Muscle layer of duodenum (tissue), 2 donors: ENCODE data around the gene PZP.
"Not testable (repeated sequence)": the region's sequence is repeated elsewhere in the genome, so short reads cannot be mapped to it uniquely, and the experiment has no call there.

ENCODE experiments used
- H3K27ac ChIP-seq: one replicate; pipeline ENCODE4 v1.7.0; 2013; ENCODE audit warnings: mild to moderate bottlenecking, low read length
- H3K27me3 ChIP-seq: one replicate; pipeline ENCODE4 v1.7.0; 2013; ENCODE audit warnings: low read depth, mild to moderate bottlenecking, control low read depth, low read length
- H3K36me3 ChIP-seq, 2 donors: one replicate each; pipeline ENCODE4 v1.7.0; 2013; ENCODE audit warnings: low read length in 2 of 2, control low read depth in 1 of 2, mild to moderate bottlenecking in 1 of 2; ENCODE audit not compliant: insufficient read depth in 2 of 2, control insufficient read depth in 1 of 2
- H3K4me1 ChIP-seq, 2 donors: one replicate each; pipeline ENCODE4 v1.7.0; 2013; ENCODE audit warnings: low read length in 2 of 2, mild to moderate bottlenecking in 2 of 2, control low read depth in 1 of 2, moderate library complexity in 1 of 2; ENCODE audit not compliant: insufficient read depth in 2 of 2, control insufficient read depth in 1 of 2
- H3K4me3 ChIP-seq, 2 donors: one replicate each; pipeline ENCODE4 v1.7.0; 2013; ENCODE audit warnings: low read length in 2 of 2, low read depth in 1 of 2, mild to moderate bottlenecking in 1 of 2
- H3K9me3 ChIP-seq, 2 donors: one replicate each; pipeline ENCODE4 v1.7.0; 2013; ENCODE audit warnings: low read length in 2 of 2, control low read depth in 1 of 2, mild to moderate bottlenecking in 1 of 2; ENCODE audit not compliant: control insufficient read depth in 1 of 2
- donor health status: healthy.

Gene PZP

GRCh38 chr12:9143137-9143536 is 65.1 kb downstream of the PZP start:
- Histone ChIP-seq H3K4me3 (no peak overlapping the region), H3K36me3 (no peaks in the 10 kb centered on the region), H3K27me3 (no peaks in the 10 kb centered on the region), H3K4me1 (no peaks in the 10 kb centered on the region), H3K27ac (no peak overlapping the region), H3K9me3 (peaks cover 0 to 13% of the 10 kb centered on the region in 2 donors)

GRCh38 chr12:9139588-9140290 is 68.5 kb downstream of the PZP start:
- not testable (repeated sequence) for H3K27me3 ChIP-seq, H3K4me3 ChIP-seq, H3K27ac ChIP-seq, H3K36me3 ChIP-seq, H3K4me1 ChIP-seq
- H3K9me3 ChIP-seq, result peaks cover 0 to 10% of the 10 kb centered on the region in 2 donors

DNA sequence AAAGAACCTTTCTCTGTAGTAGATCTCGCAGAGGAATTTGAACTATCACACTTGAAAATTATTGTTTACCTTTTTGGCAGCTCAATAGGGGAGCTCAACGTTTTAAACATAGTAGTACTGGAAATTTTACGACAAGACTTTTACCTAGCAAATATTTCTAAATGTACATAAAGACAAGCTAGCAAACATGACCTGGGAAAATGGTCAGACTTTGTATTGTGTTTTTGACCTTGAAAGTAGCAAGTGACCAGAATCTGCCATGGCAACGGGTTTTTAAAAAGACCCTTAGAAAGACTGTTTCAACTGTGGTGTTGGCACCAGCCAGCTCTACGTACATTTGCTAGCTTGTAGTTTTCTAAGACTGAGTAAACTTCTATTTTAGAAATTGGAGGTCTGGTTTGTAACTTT is 72.3 kb downstream of the PZP start:
- Histone ChIP-seq H3K4me3 (no peak overlapping the region), H3K4me1 (no peaks in the 10 kb centered on the region), H3K36me3 (no peaks in the 10 kb centered on the region), H3K27ac (no peak overlapping the region), H3K27me3 (no peaks in the 10 kb centered on the region), H3K9me3 (peaks cover 0 to 3% of the 10 kb centered on the region in 2 donors)

- Histone ChIP-seq H3K27me3 (no peaks in the 10 kb centered on the region), H3K36me3 (no peaks in the 10 kb centered on the region), H3K4me3 (peak overlapping the region in 1 of 2 donors; percentile 9), H3K4me1 (no peaks in the 10 kb centered on the region), H3K9me3 (peaks cover 1% of the 10 kb centered on the region in 2 donors), H3K27ac (peak overlapping the region; percentile 20)
Measured at GRCh38 chr12:9134981-9135628, 73.1 kb downstream of the PZP start.

DNA sequence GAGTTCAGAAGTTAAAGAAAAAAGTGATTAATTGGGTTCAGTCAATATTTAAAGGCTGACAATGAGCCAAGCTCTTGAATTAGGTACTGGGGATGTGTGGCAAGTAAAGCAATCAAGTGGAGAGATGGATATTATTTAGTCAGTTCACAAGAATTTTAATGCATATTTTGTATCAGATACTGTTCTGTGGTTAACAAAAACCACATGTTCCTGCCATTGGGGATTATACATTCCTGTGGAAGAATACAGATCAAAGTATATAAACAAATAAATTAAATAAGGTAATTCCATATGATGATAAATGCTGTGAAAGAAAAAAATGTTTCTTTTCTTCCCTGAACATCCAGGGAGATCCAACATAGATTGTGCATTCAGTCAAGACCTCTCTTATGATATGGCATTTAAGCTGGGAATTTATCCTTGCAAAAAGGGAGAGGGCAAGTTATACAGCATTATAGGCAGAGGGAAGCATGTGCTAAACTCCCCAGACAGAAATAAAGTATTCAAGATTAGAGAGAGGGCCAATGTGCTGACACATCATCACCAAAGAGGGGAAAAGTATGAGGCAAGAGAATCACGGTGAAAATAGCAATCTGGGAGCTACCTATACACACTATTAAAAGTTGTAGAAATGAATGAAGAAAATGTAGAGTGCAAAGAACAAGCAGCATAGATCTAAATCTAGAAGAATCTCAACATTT is 74.8 kb downstream of the PZP start:
- Histone ChIP-seq H3K4me3 (no peak overlapping the region), H3K36me3 (no peaks in the 10 kb centered on the region), H3K27me3 (no peaks in the 10 kb centered on the region), H3K4me1 (no peaks in the 10 kb centered on the region), H3K9me3 (peaks cover 0 to 4% of the 10 kb centered on the region in 2 donors), H3K27ac (no peak overlapping the region)

- Histone ChIP-seq H3K4me1 (no peaks in the 10 kb centered on the region), H3K36me3 (no peaks in the 10 kb centered on the region), H3K27ac (no peak overlapping the region), H3K9me3 (peaks cover 0 to 4% of the 10 kb centered on the region in 2 donors), H3K4me3 (no peak overlapping the region), H3K27me3 (no peaks in the 10 kb centered on the region)
Measured at GRCh38 chr12:9132008-9132535, 76.1 kb downstream of the PZP start.

DNA sequence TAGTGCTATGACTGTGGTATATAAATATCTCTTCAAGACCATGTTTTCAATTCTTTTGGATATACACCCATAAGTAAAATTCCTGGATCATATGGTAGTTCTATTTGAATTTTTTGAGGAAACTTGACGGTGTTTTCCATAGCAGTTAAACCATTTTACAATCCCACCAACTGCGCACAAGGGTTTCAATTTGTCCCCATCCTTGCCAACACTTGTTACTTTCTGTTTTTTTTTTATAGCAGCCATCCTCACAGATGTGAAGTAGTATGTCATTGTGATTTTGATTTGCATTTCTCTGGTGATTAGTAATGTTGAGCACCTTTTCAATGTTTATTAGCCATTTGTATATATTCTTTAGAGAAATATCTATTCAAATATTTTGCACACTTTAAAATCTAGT is 78.0 kb downstream of the PZP start:
- H3K9me3 ChIP-seq, result peaks cover 0 to 4% of the 10 kb centered on the region in 2 donors
- no peaks in the 10 kb centered on the region for H3K36me3 ChIP-seq
- H3K27ac ChIP-seq, result no peak overlapping the region
- H3K4me3 ChIP-seq, result no peak overlapping the region
- no peaks in the 10 kb centered on the region for H3K27me3 ChIP-seq
- no peaks in the 10 kb centered on the region for H3K4me1 ChIP-seq

- peaks cover 0 to 4% of the 10 kb centered on the region in 2 donors for H3K9me3 ChIP-seq
- no peaks in the 10 kb centered on the region for H3K36me3 ChIP-seq
- H3K4me1 ChIP-seq, result peaks cover 0 to 8% of the 10 kb centered on the region in 2 donors
- no peak overlapping the region for H3K4me3 ChIP-seq
- H3K27ac ChIP-seq, result no peak overlapping the region
- no peaks in the 10 kb centered on the region for H3K27me3 ChIP-seq
Measured at GRCh38 chr12:9127936-9128663, 80.1 kb downstream of the PZP start.

- no peaks in the 10 kb centered on the region for H3K36me3 ChIP-seq
- H3K4me1 ChIP-seq, result peaks cover 0 to 8% of the 10 kb centered on the region in 2 donors
- H3K27ac ChIP-seq, result no peak overlapping the region
- H3K27me3 ChIP-seq, result no peaks in the 10 kb centered on the region
- peaks cover 0 to 4% of the 10 kb centered on the region in 2 donors for H3K9me3 ChIP-seq
- H3K4me3 ChIP-seq, result no peak overlapping the region
Measured at GRCh38 chr12:9127484-9127883, 80.7 kb downstream of the PZP start.

DNA sequence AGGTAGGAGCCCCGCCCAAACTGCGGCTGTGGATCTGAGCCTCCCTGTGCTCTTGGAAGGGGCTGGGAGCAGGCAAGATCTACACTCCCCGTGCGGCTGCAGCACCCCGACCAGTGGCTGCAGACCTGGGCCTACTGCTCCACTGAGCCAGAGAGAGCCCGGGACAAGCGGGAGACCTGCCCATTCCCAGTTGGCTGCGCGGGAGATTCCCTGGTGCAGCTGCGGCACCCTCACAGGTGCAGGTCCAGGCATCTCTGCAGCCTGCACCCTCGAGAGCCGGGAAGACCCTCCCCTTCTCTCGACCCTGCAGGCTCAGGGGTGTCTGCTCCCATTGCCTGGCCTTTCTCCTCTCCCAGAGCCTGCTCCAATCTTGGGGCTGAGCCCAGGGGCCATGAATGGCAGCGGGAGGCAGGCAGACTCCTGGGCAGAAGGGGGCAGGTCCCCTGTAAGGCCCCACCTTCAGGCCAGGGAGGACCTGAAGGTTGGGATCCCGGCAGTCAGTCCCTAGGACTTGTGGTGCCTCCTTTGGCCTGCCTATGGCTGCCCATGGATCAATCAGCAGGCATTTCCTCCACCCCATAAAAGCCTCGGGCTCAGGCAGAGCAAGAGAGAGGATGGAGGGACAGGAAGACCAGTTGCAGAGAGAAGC is 83.7 kb downstream of the PZP start:
- Histone ChIP-seq H3K27me3 (no peaks in the 10 kb centered on the region), H3K27ac (no peak overlapping the region), H3K36me3 (no peaks in the 10 kb centered on the region), H3K4me3 (peak overlapping the region in 1 of 2 donors; percentile 21), H3K4me1 (peaks cover 0 to 8% of the 10 kb centered on the region in 2 donors), H3K9me3 (no peaks in the 10 kb centered on the region)
